ENCODE data around the gene HOGA1.
"Not testable (repeated sequence)": the region's sequence is repeated elsewhere in the genome, so short reads cannot be mapped to it uniquely, and the experiment has no call there.

GRCh38 chr10:97639090-97639489 lies 54.9 kb downstream of the HOGA1 start:
- not testable (repeated sequence) for TF ChIP-seq SUZ12 (IDR thresholded peaks at IDR 0.05; ENCODE audit: extremely low read depth, insufficient read depth, insufficient read length); ZNF274 (IDR thresholded peaks at IDR 0.05; ENCODE audit: low read depth, low read length)

All from NT2/D1 (cell line).